ENCODE measurements around the gene UACA. TPM values are rescaled to one million over a fixed set of nuclear protein-coding genes. Genes with fewer than 3 reads are reported as not detected.

UACA gene
- total RNA-seq, 1 experiment from 2014 or later = 19.6 TPM

Other genes with a start within 250 kb of the UACA start
- 8.2 and 42.2 TPM in 2 replicates for gene LARP6, start 90.6 kb upstream of the UACA start, total RNA-seq (2014; rRNA removed; shearing (Covaris generic))
- gene THAP10, start 128.9 kb upstream of the UACA start, total RNA-seq (2014; rRNA removed; shearing (Covaris generic)) = 7.6 and 9.6 TPM in 2 replicates
- 13.7 and 21.6 TPM in 2 replicates for gene LRRC49, start 129.3 kb upstream of the UACA start, total RNA-seq (2014; rRNA removed; shearing (Covaris generic))

All from Daoy (cell line).